Esophagus muscularis mucosa (tissue), 3 donors: ENCODE measurements around the gene METTL26.
A peak's percentile ranks its signal among the peaks of the same experiment; 100 is the strongest.

ENCODE experiments used
- CTCF ChIP-seq, 3 experiments: fragments of 200-600 bp in 2 of 3; fragments of 450-650 bp in 1 of 3; sonication (generic) in 2 of 3; IDR thresholded peaks; one replicate each; pipeline ENCODE4 v1.5.1; 2017 to 2019; ENCODE audit warnings: antibody characterized with exemption in 3 of 3, mild to moderate bottlenecking in 2 of 3, moderate library complexity in 1 of 3
- POLR2A ChIP-seq: fragments of 450-650 bp; IDR thresholded peaks from one replicate; pipeline ENCODE4 v1.6.1; 2017; ENCODE audit warnings: antibody characterized with exemption, moderate library complexity, mild to moderate bottlenecking, low read depth
- POLR2AphosphoS5 ChIP-seq, 2 donors: sonication (generic); formaldehyde crosslinking; IDR thresholded peaks; one replicate each; pipeline ENCODE4 v1.6.1; 2017; ENCODE audit warnings: antibody characterized with exemption in 2 of 2

GRCh38 chr16:626787-627453, 9.2 kb downstream of the METTL26 start:
- no peak for TF ChIP-seq CTCF (IDR thresholded peaks at IDR 0.05)
- peak; percentile 6 to 21 for TF ChIP-seq POLR2AphosphoS5 (IDR thresholded peaks at IDR 0.05)
- TF ChIP-seq POLR2A: no peak
